ENCODE measurements around the gene TMEM132C.

GRCh38 chr12:128322341-128322740, 55.4 kb downstream of the TMEM132C start:
- TF ChIP-seq TARDBP (IDR thresholded peaks at IDR 0.05) (no peak), ELF4 (IDR thresholded peaks at IDR 0.05) (no peak), SUZ12 (IDR thresholded peaks at IDR 0.05) (no peak), BHLHE40 (IDR thresholded peaks at IDR 0.05; ENCODE audit: borderline replicate concordance) (no peak), L3MBTL2 (conservative IDR thresholded peaks at IDR 0.05) (no peak), ARNT (IDR thresholded peaks at IDR 0.05) (no peak), FOXK2 (IDR thresholded peaks at IDR 0.05) (no peak)
